ENCODE results near the gene TAGLN3.
A peak's percentile ranks its signal among the peaks of the same experiment; 100 is the strongest.

TAGLN3 gene

DNA sequence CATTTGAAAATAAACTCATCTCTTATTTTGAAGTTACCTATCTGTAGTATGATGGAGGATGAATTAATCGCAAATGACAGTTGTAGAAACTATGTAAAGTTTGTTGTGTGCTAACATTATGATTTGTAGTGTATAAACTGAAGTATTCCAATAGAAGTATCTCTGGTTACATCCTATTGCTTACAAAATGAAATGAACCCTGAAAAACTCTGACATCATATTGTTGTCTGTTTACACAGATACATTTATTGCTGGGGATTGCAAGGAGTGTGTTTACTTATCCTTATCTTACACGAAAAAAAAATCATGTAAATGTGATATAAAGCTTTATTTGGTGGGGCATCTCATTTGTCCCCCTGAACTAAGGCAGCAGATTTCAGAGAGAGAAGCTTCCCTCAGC, 22.5 kb upstream of the TAGLN3 start:
- no peak for DNase-seq
- no peaks in the 10 kb centered on the region for H3K36me3 ChIP-seq (ENCODE audit: control insufficient read depth, insufficient read depth, low read length)
- no peaks in the 10 kb centered on the region for H3K27me3 ChIP-seq (replicated peaks; ENCODE audit: control insufficient read depth, insufficient read depth, low read length, poor library complexity, severe bottlenecking)
- H3K9me3 ChIP-seq (ENCODE audit: control insufficient read depth, low read length) = no peaks in the 10 kb centered on the region
- no peak overlapping the region for H3K27ac ChIP-seq (ENCODE audit: insufficient read depth, low read length, poor library complexity, severe bottlenecking)
- H3K4me1 ChIP-seq (ENCODE audit: control insufficient read depth, insufficient read depth, low read length, poor library complexity, severe bottlenecking) = no peaks in the 10 kb centered on the region
- no peak overlapping the region for H3K4me3 ChIP-seq (ENCODE audit: insufficient read depth, low read depth, low read length, poor library complexity, severe bottlenecking)

DNA sequence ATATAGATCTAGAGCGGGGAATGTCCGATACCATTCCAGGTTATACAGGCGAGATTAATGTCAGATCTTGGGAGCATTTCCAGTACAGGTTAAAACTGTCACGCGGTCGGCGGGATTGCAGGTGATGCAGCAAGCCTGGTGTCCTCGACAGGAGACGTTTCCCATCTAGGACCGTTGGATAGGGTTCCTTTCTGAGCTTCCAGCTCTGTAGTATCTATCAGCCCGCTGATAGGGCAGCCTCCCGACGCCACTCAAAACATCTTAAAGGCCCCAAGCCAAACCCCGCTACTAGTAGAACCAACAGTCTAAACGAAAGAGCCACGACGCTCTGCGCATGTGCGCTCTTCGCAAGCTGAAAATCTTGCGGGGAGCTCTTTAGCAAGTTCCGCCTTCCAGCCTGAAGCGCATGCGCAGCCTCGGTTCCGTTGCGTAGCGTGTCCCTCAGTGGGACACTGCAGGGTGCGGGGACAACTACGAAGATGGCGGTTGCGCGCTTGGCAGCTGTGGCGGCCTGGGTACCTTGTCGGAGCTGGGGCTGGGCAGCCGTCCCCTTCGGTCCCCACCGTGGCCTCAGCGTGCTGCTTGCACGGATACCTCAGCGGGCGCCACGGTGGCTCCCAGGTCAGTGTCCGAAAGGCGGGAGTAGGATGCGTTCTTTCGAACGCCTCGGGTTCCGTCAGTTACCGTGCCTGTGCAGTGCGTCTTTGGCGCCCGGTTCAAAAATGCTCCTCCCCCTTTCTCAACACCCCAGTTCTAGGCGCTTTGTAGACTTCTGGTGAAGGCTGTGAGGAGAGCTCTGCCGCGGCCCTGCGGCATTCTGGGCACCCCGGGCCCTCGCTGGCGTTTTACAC, 19.9 kb upstream of the TAGLN3 start, which contains the start of gene ABHD10:
TSS of gene ABHD10 (plus strand) at position 444 of the 851 bp plus-strand sequence. CDS start at position 480, 36 bp downstream.
- H3K4me3 ChIP-seq (ENCODE audit: insufficient read depth, low read depth, low read length, poor library complexity, severe bottlenecking) = peak within 1 kb of the TSS; percentile 94
- no peaks in the 10 kb centered on the region for H3K9me3 ChIP-seq (ENCODE audit: control insufficient read depth, low read length)
- no peaks in the 10 kb centered on the region for H3K4me1 ChIP-seq (ENCODE audit: control insufficient read depth, insufficient read depth, low read length, poor library complexity, severe bottlenecking)
- H3K36me3 ChIP-seq (ENCODE audit: control insufficient read depth, insufficient read depth, low read length) = no peaks in the 10 kb centered on the region
- no peaks in the 10 kb centered on the region for H3K27me3 ChIP-seq (replicated peaks; ENCODE audit: control insufficient read depth, insufficient read depth, low read length, poor library complexity, severe bottlenecking)
- DNase-seq = peak; percentile 90 to 96 (median 90)
- peak within 1 kb of the TSS; percentile 78 for H3K27ac ChIP-seq (ENCODE audit: insufficient read depth, low read length, poor library complexity, severe bottlenecking)

DNA sequence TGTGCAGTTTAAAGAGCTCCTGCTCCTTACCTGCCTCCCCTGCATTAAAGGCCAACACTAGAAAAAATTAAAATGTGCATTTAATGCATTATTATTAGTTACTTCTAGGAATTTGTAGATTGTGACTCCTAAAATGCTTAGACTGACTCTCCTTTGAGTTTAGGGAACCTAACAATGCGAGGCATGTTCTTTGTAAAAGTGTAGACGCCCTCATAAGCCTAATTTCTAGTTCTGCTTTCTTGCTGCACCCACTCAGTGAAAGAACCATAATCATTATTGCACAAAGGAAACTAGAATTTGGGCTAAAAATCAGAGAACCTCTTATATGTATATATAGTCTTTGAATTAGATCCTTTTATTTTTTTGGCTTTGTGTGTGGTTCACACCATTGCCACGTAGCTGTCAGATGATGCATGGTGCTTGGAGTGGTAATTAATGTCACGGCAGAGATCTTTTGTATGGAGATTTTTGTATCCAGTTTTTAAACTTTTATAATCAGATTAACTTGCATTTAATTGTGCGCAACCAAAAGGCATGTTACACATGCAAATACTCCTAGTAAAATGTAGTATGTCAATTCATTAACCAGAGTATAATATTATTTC, 19.2 kb upstream of the TAGLN3 start:
- no peak for DNase-seq
- Histone ChIP-seq H3K27me3 (replicated peaks; ENCODE audit: control insufficient read depth, insufficient read depth, low read length, poor library complexity, severe bottlenecking) (no peaks in the 10 kb centered on the region), H3K9me3 (ENCODE audit: control insufficient read depth, low read length) (no peaks in the 10 kb centered on the region), H3K4me3 (ENCODE audit: insufficient read depth, low read depth, low read length, poor library complexity, severe bottlenecking) (peak overlapping the region; percentile 94), H3K27ac (ENCODE audit: insufficient read depth, low read length, poor library complexity, severe bottlenecking) (peak overlapping the region; percentile 78), H3K4me1 (ENCODE audit: control insufficient read depth, insufficient read depth, low read length, poor library complexity, severe bottlenecking) (no peaks in the 10 kb centered on the region), H3K36me3 (ENCODE audit: control insufficient read depth, insufficient read depth, low read length) (no peaks in the 10 kb centered on the region)

DNA sequence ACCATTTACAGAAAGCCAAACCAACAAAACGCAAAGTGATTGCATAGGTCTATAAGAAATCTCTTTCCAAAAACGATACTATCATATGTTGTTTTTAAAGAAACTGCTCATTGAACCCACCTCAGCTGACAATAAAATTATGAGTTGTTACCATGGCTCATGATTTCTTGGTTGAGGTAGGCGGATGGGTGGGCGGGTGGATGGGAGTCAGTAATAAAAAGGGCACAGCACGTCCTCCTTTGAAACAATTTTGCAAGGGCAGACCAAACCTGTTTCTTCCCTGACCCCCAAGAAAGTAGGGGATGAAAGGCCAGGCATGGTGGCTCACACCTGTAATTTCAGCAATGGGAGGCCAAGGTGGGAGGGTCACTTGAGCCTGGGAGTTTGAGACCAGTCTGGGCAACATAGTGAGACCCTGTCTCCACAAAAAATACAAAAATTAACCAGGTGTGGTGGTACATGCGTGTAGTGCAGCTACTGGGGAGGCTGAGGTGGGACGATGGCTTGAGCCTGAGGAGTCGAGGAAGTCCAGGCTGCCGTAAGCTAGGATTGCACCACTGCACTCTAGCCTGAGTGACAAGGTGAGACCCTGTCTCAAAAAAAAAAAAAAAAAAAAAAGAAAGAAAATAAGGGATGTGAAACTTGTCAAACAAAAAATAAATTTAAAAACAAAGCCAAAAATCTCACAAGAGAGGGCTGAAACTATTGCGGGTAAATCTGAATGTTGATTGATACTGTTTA, 17.8 kb upstream of the TAGLN3 start:
- Histone ChIP-seq H3K9me3 (ENCODE audit: control insufficient read depth, low read length) (no peaks in the 10 kb centered on the region), H3K36me3 (ENCODE audit: control insufficient read depth, insufficient read depth, low read length) (no peaks in the 10 kb centered on the region), H3K4me3 (ENCODE audit: insufficient read depth, low read depth, low read length, poor library complexity, severe bottlenecking) (no peak overlapping the region), H3K4me1 (ENCODE audit: control insufficient read depth, insufficient read depth, low read length, poor library complexity, severe bottlenecking) (no peaks in the 10 kb centered on the region), H3K27ac (ENCODE audit: insufficient read depth, low read length, poor library complexity, severe bottlenecking) (no peak overlapping the region), H3K27me3 (replicated peaks; ENCODE audit: control insufficient read depth, insufficient read depth, low read length, poor library complexity, severe bottlenecking) (no peaks in the 10 kb centered on the region)
- DNase-seq = no peak

DNA sequence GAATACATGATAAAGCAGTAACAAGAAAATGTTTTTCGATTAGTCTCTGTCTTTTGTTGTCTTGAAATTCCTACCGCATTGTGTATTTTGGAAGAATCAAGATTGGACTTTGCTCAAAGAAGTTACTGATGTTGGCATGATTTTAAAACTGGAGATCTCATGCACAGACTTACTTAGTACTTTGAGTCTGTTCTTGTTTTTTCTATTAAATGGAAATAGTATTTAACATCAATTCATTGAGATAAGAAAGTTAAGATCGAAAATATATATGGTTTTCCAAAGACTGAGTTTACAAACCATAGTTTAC, 17.3 kb upstream of the TAGLN3 start:
- Histone ChIP-seq H3K27ac (ENCODE audit: insufficient read depth, low read length, poor library complexity, severe bottlenecking) (no peak overlapping the region), H3K36me3 (ENCODE audit: control insufficient read depth, insufficient read depth, low read length) (no peaks in the 10 kb centered on the region), H3K9me3 (ENCODE audit: control insufficient read depth, low read length) (no peaks in the 10 kb centered on the region), H3K27me3 (replicated peaks; ENCODE audit: control insufficient read depth, insufficient read depth, low read length, poor library complexity, severe bottlenecking) (no peaks in the 10 kb centered on the region), H3K4me1 (ENCODE audit: control insufficient read depth, insufficient read depth, low read length, poor library complexity, severe bottlenecking) (no peaks in the 10 kb centered on the region), H3K4me3 (ENCODE audit: insufficient read depth, low read depth, low read length, poor library complexity, severe bottlenecking) (no peak overlapping the region)
- DNase-seq = no peak

DNA sequence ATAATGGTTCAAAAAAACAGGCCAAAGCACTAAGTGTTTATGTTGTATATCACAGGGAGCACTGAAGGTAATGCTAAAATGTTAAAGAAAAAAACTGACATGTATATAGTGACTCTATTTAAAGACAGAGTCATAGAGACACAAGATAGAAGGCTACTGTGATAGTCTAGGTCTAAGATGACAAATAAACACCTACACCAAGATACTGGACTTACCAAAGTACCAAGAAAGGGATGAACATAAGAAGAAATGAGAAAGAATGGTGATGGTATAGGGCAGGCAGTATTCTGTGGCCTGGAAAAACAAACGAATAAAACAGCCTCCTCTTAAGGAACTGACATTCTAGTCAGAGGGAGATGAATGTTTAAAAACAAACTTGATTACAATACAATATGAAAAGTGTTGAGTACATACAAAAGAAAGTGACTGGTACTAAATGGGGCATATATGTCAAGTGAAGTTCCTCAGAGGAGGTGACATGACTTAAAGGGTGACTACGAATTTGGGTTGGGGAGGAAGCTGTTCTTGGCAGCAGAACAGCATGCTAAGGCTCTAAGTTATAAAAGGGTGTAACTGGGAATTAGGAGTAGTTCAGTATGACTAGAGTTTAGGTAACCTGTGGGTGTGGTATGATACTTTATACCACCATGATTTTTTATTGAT, 14.0 kb upstream of the TAGLN3 start:
- no peaks in the 10 kb centered on the region for H3K9me3 ChIP-seq (ENCODE audit: control insufficient read depth, low read length)
- no peak for DNase-seq

DNA sequence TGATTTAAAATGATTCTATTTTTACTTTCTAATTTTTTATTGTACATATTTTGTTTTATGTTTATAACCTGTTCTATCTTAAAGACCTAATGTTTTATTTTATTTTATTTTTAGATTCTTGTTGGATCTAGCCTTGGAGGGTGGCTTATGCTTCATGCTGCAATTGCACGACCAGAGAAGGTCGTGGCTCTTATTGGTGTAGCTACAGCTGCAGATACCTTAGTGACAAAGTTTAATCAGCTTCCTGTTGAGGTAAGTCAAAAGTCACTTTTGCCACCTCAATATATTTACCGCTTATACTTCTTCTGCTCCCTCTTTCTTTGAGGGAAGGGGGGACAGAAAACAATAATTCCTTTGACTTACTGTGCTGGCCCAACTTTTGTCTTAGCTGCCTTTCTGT, 11.9 kb upstream of the TAGLN3 start:
- H3K4me1 ChIP-seq (ENCODE audit: control insufficient read depth, insufficient read depth, low read length, poor library complexity, severe bottlenecking) = no peaks in the 10 kb centered on the region
- no peaks in the 10 kb centered on the region for H3K9me3 ChIP-seq (ENCODE audit: control insufficient read depth, low read length)
- H3K27ac ChIP-seq (ENCODE audit: insufficient read depth, low read length, poor library complexity, severe bottlenecking) = no peak overlapping the region
- no peak overlapping the region for H3K4me3 ChIP-seq (ENCODE audit: insufficient read depth, low read depth, low read length, poor library complexity, severe bottlenecking)
- no peak for DNase-seq
- peaks cover 7% of the 10 kb centered on the region for H3K36me3 ChIP-seq (ENCODE audit: control insufficient read depth, insufficient read depth, low read length)
- no peaks in the 10 kb centered on the region for H3K27me3 ChIP-seq (replicated peaks; ENCODE audit: control insufficient read depth, insufficient read depth, low read length, poor library complexity, severe bottlenecking)

More for the DNA sequence above, 14.0 kb upstream of the TAGLN3 start:
- no peak overlapping the region for H3K4me3 ChIP-seq (ENCODE audit: insufficient read depth, low read depth, low read length, poor library complexity, severe bottlenecking)
- no peaks in the 10 kb centered on the region for H3K27me3 ChIP-seq (replicated peaks; ENCODE audit: control insufficient read depth, insufficient read depth, low read length, poor library complexity, severe bottlenecking)
- no peak overlapping the region for H3K27ac ChIP-seq (ENCODE audit: insufficient read depth, low read length, poor library complexity, severe bottlenecking)
- no peaks in the 10 kb centered on the region for H3K36me3 ChIP-seq (ENCODE audit: control insufficient read depth, insufficient read depth, low read length)
- H3K4me1 ChIP-seq (ENCODE audit: control insufficient read depth, insufficient read depth, low read length, poor library complexity, severe bottlenecking) = no peaks in the 10 kb centered on the region

DNA sequence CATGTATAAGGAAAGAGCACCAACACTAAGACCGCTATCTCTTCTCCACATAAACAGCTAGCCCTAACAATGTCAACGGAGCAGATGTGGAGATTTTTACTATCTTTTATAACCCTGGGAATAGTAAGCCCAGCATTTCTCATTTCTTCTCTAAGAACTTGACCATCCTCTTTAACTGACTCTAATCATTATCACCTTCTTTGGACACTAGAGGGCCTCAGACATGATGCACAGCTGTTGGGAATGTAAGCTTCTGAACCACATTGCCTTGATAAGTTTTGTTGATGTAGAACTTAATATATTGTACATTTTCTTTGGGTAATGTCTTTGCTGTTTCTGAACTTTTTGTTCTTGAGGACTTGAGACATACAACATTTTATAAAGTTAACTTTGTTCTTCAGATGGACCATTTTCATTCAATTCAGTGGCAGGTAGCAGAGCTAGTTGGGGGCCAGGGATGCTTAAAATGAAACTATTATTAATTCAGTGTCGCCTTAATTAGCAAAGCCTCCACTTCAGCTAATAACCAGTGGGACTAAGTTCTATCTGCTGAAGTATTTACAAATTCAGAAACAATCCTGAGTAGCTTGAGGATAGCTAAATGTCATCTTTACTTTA, 9.6 kb upstream of the TAGLN3 start:
- H3K4me1 ChIP-seq (ENCODE audit: control insufficient read depth, insufficient read depth, low read length, poor library complexity, severe bottlenecking) = no peaks in the 10 kb centered on the region
- no peak overlapping the region for H3K27ac ChIP-seq (ENCODE audit: insufficient read depth, low read length, poor library complexity, severe bottlenecking)
- DNase-seq = no peak
- H3K4me3 ChIP-seq (ENCODE audit: insufficient read depth, low read depth, low read length, poor library complexity, severe bottlenecking) = no peak overlapping the region
- no peaks in the 10 kb centered on the region for H3K27me3 ChIP-seq (replicated peaks; ENCODE audit: control insufficient read depth, insufficient read depth, low read length, poor library complexity, severe bottlenecking)
- H3K9me3 ChIP-seq (ENCODE audit: control insufficient read depth, low read length) = no peaks in the 10 kb centered on the region
- peaks cover 18% of the 10 kb centered on the region for H3K36me3 ChIP-seq (ENCODE audit: control insufficient read depth, insufficient read depth, low read length)

DNA sequence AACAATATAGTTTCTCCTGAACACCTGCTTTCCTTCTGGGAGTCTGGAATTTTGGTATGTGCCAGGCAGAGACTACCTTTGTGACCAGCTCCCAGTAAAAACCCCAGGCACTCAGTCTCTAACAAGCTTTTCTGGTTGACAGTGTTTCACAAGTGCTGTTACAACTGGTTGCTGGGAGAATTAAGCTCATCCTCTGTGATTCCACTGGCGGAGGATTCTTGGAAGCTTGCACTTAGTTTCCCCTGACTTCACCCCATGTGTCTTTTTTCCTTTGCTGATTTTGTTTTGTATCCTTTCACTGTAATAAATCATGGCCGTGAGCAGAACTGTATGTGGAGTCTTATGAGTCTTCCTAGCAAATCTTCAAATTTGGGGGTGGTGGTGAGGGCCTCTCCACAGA, 5.7 kb upstream of the TAGLN3 start:
- Histone ChIP-seq H3K27ac (ENCODE audit: insufficient read depth, low read length, poor library complexity, severe bottlenecking) (no peak overlapping the region), H3K9me3 (ENCODE audit: control insufficient read depth, low read length) (no peaks in the 10 kb centered on the region), H3K4me3 (ENCODE audit: insufficient read depth, low read depth, low read length, poor library complexity, severe bottlenecking) (no peak overlapping the region), H3K4me1 (ENCODE audit: control insufficient read depth, insufficient read depth, low read length, poor library complexity, severe bottlenecking) (no peaks in the 10 kb centered on the region), H3K36me3 (ENCODE audit: control insufficient read depth, insufficient read depth, low read length) (peaks cover 18% of the 10 kb centered on the region), H3K27me3 (replicated peaks; ENCODE audit: control insufficient read depth, insufficient read depth, low read length, poor library complexity, severe bottlenecking) (no peaks in the 10 kb centered on the region)
- DNase-seq = no peak

Measured in effector memory CD4-positive, alpha-beta T cell (primary cell).